IMR-90 (cell line): ENCODE results near the gene TRPM3. TPM values are rescaled to one million over a fixed set of nuclear protein-coding genes. Genes with fewer than 3 reads are reported as not detected.

ENCODE experiments used
- ATAC-seq: fragments of 200-7000 bp; cut with Tn5 transposase; 2 replicates; pipeline ENCODE4 v1.9.1; 2020; ENCODE audit warnings: low read depth, mild to moderate bottlenecking, moderate library complexity
- BruUV-seq: library from RNA; stranded (reverse); fragments of 400-500 nt; replicated peaks from 2 replicates; lab custom pipeline; 2021; lab: Mats Ljungman, UMichigan
- CTCF ChIA-PET: fragments of 300-600 bp; formaldehyde crosslinking; extraction: SDS; loops from one replicate; lab custom pipeline; 2021; ENCODE audit warnings: antibody characterized with exemption; lab: Yijun Ruan, JAX
- POLR2A ChIA-PET: fragments of 300-600 bp; sonication (Branson Sonifier 250); formaldehyde crosslinking; loops from one replicate; lab custom pipeline; 2022; ENCODE audit warnings: antibody characterized with exemption; ENCODE audit not compliant: unreplicated experiment; lab: Charles Lee
- DNase-seq: peaks from one replicate; pipeline ENCODE4 v3.0.0; 2013
- H2AFZ ChIP-seq: replicated peaks from 2 replicates; pipeline ENCODE3; 2013; ENCODE audit warnings: low read length, mild to moderate bottlenecking; ENCODE audit not compliant: poor library complexity
- H2AK5ac ChIP-seq: 2 replicates; pipeline ENCODE4 v1.6.1; 2013; ENCODE audit warnings: low read depth, low read length, inconsistent platforms
- H2AK9ac ChIP-seq: replicated peaks from 2 replicates; pipeline ENCODE3; 2013; ENCODE audit warnings: mild to moderate bottlenecking, low read depth, low read length, moderate library complexity; ENCODE audit not compliant: poor library complexity
- H2BK120ac ChIP-seq: 2 replicates; pipeline ENCODE4 v1.6.1; 2013; ENCODE audit warnings: low read depth, low read length, inconsistent platforms
- H2BK15ac ChIP-seq: 3 replicates; pipeline ENCODE4 v1.6.1; 2013; ENCODE audit warnings: low read depth, low read length, inconsistent platforms
- H2BK20ac ChIP-seq: 2 replicates; pipeline ENCODE4 v1.6.1; 2013; ENCODE audit warnings: low read depth, mild to moderate bottlenecking, inconsistent platforms, low read length, moderate library complexity
- H2BK5ac ChIP-seq: 2 replicates; pipeline ENCODE4 v1.6.1; 2013; ENCODE audit warnings: mild to moderate bottlenecking, low read depth, low read length, inconsistent platforms; ENCODE audit not compliant: poor library complexity, severe bottlenecking
- H3K14ac ChIP-seq: replicated peaks from 2 replicates; pipeline ENCODE4 v1.6.1; 2013; ENCODE audit warnings: low read depth, low read length, inconsistent platforms
- H3K18ac ChIP-seq: 2 replicates; pipeline ENCODE4 v1.6.1; 2013; ENCODE audit warnings: low read depth, low read length, control low read depth
- H3K23ac ChIP-seq: 2 replicates; pipeline ENCODE4 v1.6.1; 2013; ENCODE audit warnings: low read depth, low read length, inconsistent platforms
- H3K27ac ChIP-seq: 2 replicates; pipeline ENCODE4 v1.5.1; 2013; ENCODE audit warnings: mild to moderate bottlenecking, control low read depth, low read length; ENCODE audit not compliant: insufficient read depth
- H3K27me3 ChIP-seq: 2 replicates; pipeline ENCODE4 v1.6.1; 2013; ENCODE audit warnings: low read length; ENCODE audit not compliant: control insufficient read depth, insufficient read depth
- H3K36me3 ChIP-seq: 2 replicates; pipeline ENCODE4 v1.6.1; 2013; ENCODE audit warnings: low read length, mixed read lengths; ENCODE audit not compliant: control insufficient read depth, insufficient read depth
- H3K4ac ChIP-seq: 2 replicates; pipeline ENCODE4 v1.6.1; 2013; ENCODE audit warnings: low read depth, low read length, inconsistent platforms
- H3K4me1 ChIP-seq: 2 replicates; pipeline ENCODE4 v1.6.1; 2013; ENCODE audit warnings: low read length, mixed read lengths; ENCODE audit not compliant: control insufficient read depth, insufficient read depth
- H3K4me2 ChIP-seq: 2 replicates; pipeline ENCODE4 v1.6.1; 2013; ENCODE audit warnings: low read depth, mild to moderate bottlenecking, control low read depth, low read length, moderate library complexity
- H3K4me3 ChIP-seq: 2 replicates; pipeline ENCODE4 v1.5.1; 2013; ENCODE audit warnings: low read depth, mild to moderate bottlenecking, control low read depth, low read length, moderate library complexity; ENCODE audit not compliant: insufficient read depth
- H3K56ac ChIP-seq: 2 replicates; pipeline ENCODE4 v1.6.1; 2013; ENCODE audit warnings: low read length, inconsistent platforms; ENCODE audit not compliant: insufficient read depth; ENCODE audit errors: extremely low read depth
- H3K79me1 ChIP-seq, 2 experiments: 2 replicates each; pipeline ENCODE4 v1.6.1; 2013; ENCODE audit warnings: low read length in 2 of 2, inconsistent platforms in 1 of 2, low read depth in 1 of 2
- H3K9ac ChIP-seq: 2 replicates; pipeline ENCODE4 v1.6.1; 2013; ENCODE audit warnings: low read depth, low read length, control low read depth
- H3K9me1 ChIP-seq: 2 replicates; pipeline ENCODE4 v1.6.1; 2013; ENCODE audit warnings: low read length, inconsistent platforms; ENCODE audit not compliant: insufficient read depth
- H3K9me3 ChIP-seq: 2 replicates; pipeline ENCODE4 v1.6.1; 2013; ENCODE audit warnings: low read length; ENCODE audit not compliant: control insufficient read depth, insufficient read depth
- H4K20me1 ChIP-seq: 2 replicates; pipeline ENCODE4 v1.6.1; 2013; ENCODE audit warnings: low read length, inconsistent platforms; ENCODE audit not compliant: insufficient read depth
- H4K5ac ChIP-seq: 2 replicates; pipeline ENCODE4 v1.6.1; 2013; ENCODE audit warnings: mild to moderate bottlenecking, low read depth, low read length, control low read depth
- H4K8ac ChIP-seq, 2 experiments: 2 replicates each; pipeline ENCODE4 v1.6.1; 2013; ENCODE audit warnings: low read depth in 2 of 2, low read length in 2 of 2, control low read depth in 1 of 2, inconsistent platforms in 1 of 2
- H4K91ac ChIP-seq: 2 replicates; pipeline ENCODE4 v1.6.1; 2013; ENCODE audit warnings: low read depth, low read length, inconsistent platforms; ENCODE audit not compliant: insufficient read depth
- CEBPB ChIP-seq: IDR thresholded peaks from 2 replicates; pipeline ENCODE4 v1.6.1; 2012; ENCODE audit warnings: low read depth, low read length, improper control_type of control experiment
- CHD1 ChIP-seq: IDR thresholded peaks from 2 replicates; pipeline ENCODE4 v1.6.1; 2012; ENCODE audit warnings: low read depth, low read length, improper control_type of control experiment
- MAFK ChIP-seq: IDR thresholded peaks from 2 replicates; pipeline ENCODE4 v1.6.1; 2012; ENCODE audit warnings: low read depth, low read length, improper control_type of control experiment
- MAZ ChIP-seq: IDR thresholded peaks from 2 replicates; pipeline ENCODE4 v1.6.1; 2012; ENCODE audit warnings: low read depth, mild to moderate bottlenecking, low read length, improper control_type of control experiment, moderate library complexity, borderline replicate concordance
- MXI1 ChIP-seq: IDR thresholded peaks from 2 replicates; pipeline ENCODE4 v1.6.1; 2012; ENCODE audit warnings: low read depth, mild to moderate bottlenecking, low read length, moderate library complexity, borderline replicate concordance
- NFE2L2 ChIP-seq: fragments of 150-350 bp; IDR thresholded peaks from 2 replicates; pipeline ENCODE4 v1.6.1; 2016; ENCODE audit warnings: low read depth, mild to moderate bottlenecking, low read length
- POLR2A ChIP-seq: IDR thresholded peaks from 2 replicates; pipeline ENCODE4 v1.6.1; 2012; ENCODE audit warnings: mild to moderate bottlenecking, low read depth, low read length
- RAD21 ChIP-seq: IDR thresholded peaks from 2 replicates; pipeline ENCODE4 v1.6.1; 2012; ENCODE audit warnings: low read length, improper control_type of control experiment
- RCOR1 ChIP-seq: IDR thresholded peaks from 2 replicates; pipeline ENCODE4 v1.6.1; 2012; ENCODE audit warnings: mild to moderate bottlenecking, low read length, improper control_type of control experiment; ENCODE audit not compliant: insufficient replicate concordance
- WGBS, 2 experiments: methylation state at CpG; one replicate each; pipeline versions ENCODE4 v1.1.5 to v1.1.7; 2013; ENCODE audit warnings: missing lambda C conversion rate in 2 of 2; ENCODE audit not compliant: insufficient read length in 1 of 2; ENCODE audit errors: extremely low coverage in 2 of 2; 5-methylcytosine and 5-hydroxymethylcytosine counted together
- dilution Hi-C: fragments of 300-500 bp; cut with HindIII; formaldehyde crosslinking; loops from one replicate; pipeline ENCODE4 v1.14.3; 2018; ENCODE audit warnings: low sequenced_read_pairs; ENCODE audit not compliant: unreplicated experiment
- in situ Hi-C: fragments of 300-500 bp; cut with MboI; formaldehyde crosslinking; loops from 3 replicates; pipeline ENCODE4 v1.14.3; 2019; ENCODE audit warnings: low sequenced_read_pairs, inconsistent platforms, mixed read lengths
- intact Hi-C: fragments of 100-400 bp; cut with micrococcal nuclease; formaldehyde crosslinking; loops from 2 replicates; pipeline ENCODE4 v1.10.0; 2022
- polyA plus RNA-seq, 3 experiments: library from polyadenylated mRNA; depleted of rRNA; stranded (reverse); fragments of >200 nt; gene quantifications; 2 replicates each; pipeline ENCODE4 v1.2.3, GENCODE V29; 2012; ENCODE audit warnings: low replicate concordance in 1 of 3
- total RNA-seq: library from RNA; depleted of rRNA; stranded (reverse); fragments of >200 nt; gene quantifications from 2 replicates; pipeline ENCODE4 v1.2.3, GENCODE V29; 2012
- TF ChIP-seq, protein P1 (sequence below): fragments of 150-350 bp; IDR thresholded peaks from 2 replicates; pipeline ENCODE4 v1.6.1; 2017; ENCODE audit warnings: mild to moderate bottlenecking, antibody characterized with exemption, low read length, low read depth
- TF ChIP-seq, protein P2 (sequence below): conservative IDR thresholded peaks from 2 replicates; pipeline ENCODE4 v1.5.1; 2012; ENCODE audit warnings: mild to moderate bottlenecking, low read depth, low read length, improper control_type of control experiment
- TF ChIP-seq, protein P3 (sequence below): fragments of 150-350 bp; IDR thresholded peaks from 2 replicates; pipeline ENCODE4 v1.6.1; 2016; ENCODE audit warnings: low read depth, mild to moderate bottlenecking, low read length, moderate library complexity, borderline replicate concordance

The TRPM3 gene
- total and polyA plus RNA-seq, 2 of the 4 experiments (the other 2 are of a cell fraction) = not detected

DNA sequence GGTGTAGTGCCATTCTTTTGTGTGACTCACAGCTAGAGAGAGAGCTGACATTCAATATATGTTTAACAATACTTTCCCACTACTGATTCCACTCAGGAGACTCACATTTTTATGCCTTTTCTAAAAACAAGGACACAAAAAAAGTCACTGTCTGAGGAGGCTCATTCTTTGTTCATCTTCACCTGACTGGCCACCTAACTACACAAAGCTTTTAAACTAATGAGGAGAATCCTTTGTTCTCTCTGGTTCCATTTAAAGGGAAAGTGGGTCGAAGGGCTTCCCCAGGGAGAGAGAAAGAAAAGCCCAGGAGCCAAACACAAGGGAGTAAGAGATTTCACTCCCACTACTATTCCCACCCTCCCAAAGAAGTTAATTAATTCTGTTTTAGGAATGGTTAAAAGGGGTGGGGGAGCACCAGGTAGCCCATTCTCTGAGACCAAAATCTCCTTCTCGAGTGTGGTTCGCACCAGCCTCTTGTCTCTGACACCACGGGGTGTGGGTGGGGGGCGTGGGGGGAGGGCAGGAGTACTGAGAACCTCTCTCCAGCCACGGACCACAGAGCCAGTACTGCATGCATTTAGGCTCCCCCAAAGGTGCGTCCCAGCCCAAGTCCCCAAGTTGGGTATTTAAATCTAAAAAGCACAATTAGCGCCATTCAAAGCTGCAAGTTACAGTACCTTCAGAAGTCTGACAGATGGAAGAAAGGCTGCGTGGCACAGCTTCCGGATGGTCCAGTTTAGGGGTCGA is 747 bp downstream of the TRPM3 start:
- in situ Hi-C loops = no loop called here

More for the DNA sequence above, 747 bp downstream of the TRPM3 start:
- WGBS, 2 experiments = no CpG with 5 or more reads among the region's 11 CpGs
- no TSS peak for BruUV-seq
- DNase-seq (no peak), ATAC-seq (no peak)
- Histone ChIP-seq H4K20me1 (no peaks in the 10 kb centered on the region), H3K4ac (no peak overlapping the region), H3K27me3 (peaks cover 6% of the 10 kb centered on the region; the same call in 1 of the 2 replicates), H3K18ac (no peak overlapping the region), H2BK5ac (no peak overlapping the region), H3K23ac (no peak overlapping the region), H4K8ac (no peak overlapping the region), H3K4me1 (no peaks in the 10 kb centered on the region), H3K4me2 (no peak overlapping the region), H3K9me3 (no peaks in the 10 kb centered on the region), H2AK5ac (no peak overlapping the region), H4K91ac (no peak overlapping the region), H3K4me3 (no peak overlapping the region), H2BK20ac (no peak overlapping the region), H4K5ac (no peak overlapping the region), H3K79me1 (no peaks in the 10 kb centered on the region), H2BK15ac (no peak overlapping the region), H3K27ac (no peak overlapping the region), H2AFZ (no peak overlapping the region), H2AK9ac (no peak overlapping the region), H3K14ac (no peak overlapping the region), H3K56ac (no peak overlapping the region), H2BK120ac (no peak overlapping the region), H3K9ac (no peak overlapping the region), H3K9me1 (no peaks in the 10 kb centered on the region), H3K36me3 (no peaks in the 10 kb centered on the region)
- dilution Hi-C loops = no loop called here
- intact Hi-C loops = no loop called here
- POLR2A ChIA-PET = no interaction called here
- CTCF ChIA-PET = no interaction called here
- no peak for TF ChIP-seq RCOR1
- no peak for TF ChIP-seq NFE2L2
- TF ChIP-seq, protein P1, sequence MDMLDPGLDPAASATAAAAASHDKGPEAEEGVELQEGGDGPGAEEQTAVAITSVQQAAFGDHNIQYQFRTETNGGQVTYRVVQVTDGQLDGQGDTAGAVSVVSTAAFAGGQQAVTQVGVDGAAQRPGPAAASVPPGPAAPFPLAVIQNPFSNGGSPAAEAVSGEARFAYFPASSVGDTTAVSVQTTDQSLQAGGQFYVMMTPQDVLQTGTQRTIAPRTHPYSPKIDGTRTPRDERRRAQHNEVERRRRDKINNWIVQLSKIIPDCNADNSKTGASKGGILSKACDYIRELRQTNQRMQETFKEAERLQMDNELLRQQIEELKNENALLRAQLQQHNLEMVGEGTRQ = no peak
- no peak for TF ChIP-seq MAFK
- no peak for TF ChIP-seq CHD1
- TF ChIP-seq, protein P2, sequence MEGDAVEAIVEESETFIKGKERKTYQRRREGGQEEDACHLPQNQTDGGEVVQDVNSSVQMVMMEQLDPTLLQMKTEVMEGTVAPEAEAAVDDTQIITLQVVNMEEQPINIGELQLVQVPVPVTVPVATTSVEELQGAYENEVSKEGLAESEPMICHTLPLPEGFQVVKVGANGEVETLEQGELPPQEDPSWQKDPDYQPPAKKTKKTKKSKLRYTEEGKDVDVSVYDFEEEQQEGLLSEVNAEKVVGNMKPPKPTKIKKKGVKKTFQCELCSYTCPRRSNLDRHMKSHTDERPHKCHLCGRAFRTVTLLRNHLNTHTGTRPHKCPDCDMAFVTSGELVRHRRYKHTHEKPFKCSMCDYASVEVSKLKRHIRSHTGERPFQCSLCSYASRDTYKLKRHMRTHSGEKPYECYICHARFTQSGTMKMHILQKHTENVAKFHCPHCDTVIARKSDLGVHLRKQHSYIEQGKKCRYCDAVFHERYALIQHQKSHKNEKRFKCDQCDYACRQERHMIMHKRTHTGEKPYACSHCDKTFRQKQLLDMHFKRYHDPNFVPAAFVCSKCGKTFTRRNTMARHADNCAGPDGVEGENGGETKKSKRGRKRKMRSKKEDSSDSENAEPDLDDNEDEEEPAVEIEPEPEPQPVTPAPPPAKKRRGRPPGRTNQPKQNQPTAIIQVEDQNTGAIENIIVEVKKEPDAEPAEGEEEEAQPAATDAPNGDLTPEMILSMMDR = no peak
- TF ChIP-seq MAZ = no peak
- TF ChIP-seq POLR2A = no peak
- TF ChIP-seq, protein P3, sequence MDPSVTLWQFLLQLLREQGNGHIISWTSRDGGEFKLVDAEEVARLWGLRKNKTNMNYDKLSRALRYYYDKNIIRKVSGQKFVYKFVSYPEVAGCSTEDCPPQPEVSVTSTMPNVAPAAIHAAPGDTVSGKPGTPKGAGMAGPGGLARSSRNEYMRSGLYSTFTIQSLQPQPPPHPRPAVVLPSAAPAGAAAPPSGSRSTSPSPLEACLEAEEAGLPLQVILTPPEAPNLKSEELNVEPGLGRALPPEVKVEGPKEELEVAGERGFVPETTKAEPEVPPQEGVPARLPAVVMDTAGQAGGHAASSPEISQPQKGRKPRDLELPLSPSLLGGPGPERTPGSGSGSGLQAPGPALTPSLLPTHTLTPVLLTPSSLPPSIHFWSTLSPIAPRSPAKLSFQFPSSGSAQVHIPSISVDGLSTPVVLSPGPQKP = no peak
- TF ChIP-seq RAD21 = no peak
- TF ChIP-seq MXI1 = no peak
- TF ChIP-seq CEBPB = no peak
